DND-41 (cell line): ENCODE measurements around the gene KRTAP5-9.

Experiments
- EZH2 ChIP-seq: IDR thresholded peaks from 3 replicates; pipeline ENCODE4 v1.6.1; 2012; ENCODE audit warnings: borderline replicate concordance, low read depth, mild to moderate bottlenecking, moderate library complexity, low read length, inconsistent platforms; ENCODE audit not compliant: severe bottlenecking
- TF ChIP-seq, protein P1 (sequence below): IDR thresholded peaks from 2 replicates; pipeline ENCODE4 v1.5.1; 2012; ENCODE audit warnings: borderline replicate concordance, low read length, moderate library complexity, mild to moderate bottlenecking; ENCODE audit not compliant: poor library complexity, severe bottlenecking; ENCODE audit errors: extremely low read depth

DNA sequence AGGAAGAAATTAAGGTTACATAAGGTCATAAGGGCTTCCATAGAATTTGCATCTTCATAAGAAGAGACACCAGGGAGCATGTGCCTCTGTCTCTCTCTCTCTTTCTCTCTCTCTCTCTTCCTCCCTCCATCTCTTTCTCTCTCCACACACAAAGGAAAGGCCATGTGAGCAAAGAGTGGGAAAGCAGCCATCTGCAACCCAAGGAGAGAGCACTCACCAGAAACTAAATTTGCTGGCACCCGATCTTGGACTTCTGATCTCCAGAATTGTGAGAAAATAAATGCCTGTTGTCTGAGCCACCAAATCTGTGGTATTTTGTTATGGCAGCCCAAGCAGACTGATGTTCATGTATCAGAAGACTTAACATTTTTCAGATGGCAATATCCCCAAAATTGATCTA, 10.8 kb downstream of the KRTAP5-9 start:
- TF ChIP-seq, protein P1, sequence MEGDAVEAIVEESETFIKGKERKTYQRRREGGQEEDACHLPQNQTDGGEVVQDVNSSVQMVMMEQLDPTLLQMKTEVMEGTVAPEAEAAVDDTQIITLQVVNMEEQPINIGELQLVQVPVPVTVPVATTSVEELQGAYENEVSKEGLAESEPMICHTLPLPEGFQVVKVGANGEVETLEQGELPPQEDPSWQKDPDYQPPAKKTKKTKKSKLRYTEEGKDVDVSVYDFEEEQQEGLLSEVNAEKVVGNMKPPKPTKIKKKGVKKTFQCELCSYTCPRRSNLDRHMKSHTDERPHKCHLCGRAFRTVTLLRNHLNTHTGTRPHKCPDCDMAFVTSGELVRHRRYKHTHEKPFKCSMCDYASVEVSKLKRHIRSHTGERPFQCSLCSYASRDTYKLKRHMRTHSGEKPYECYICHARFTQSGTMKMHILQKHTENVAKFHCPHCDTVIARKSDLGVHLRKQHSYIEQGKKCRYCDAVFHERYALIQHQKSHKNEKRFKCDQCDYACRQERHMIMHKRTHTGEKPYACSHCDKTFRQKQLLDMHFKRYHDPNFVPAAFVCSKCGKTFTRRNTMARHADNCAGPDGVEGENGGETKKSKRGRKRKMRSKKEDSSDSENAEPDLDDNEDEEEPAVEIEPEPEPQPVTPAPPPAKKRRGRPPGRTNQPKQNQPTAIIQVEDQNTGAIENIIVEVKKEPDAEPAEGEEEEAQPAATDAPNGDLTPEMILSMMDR: no peak
- no peak for TF ChIP-seq EZH2
